A673 (cell line): ENCODE data around the gene GATC.

Experiments
- EZH2 ChIP-seq: fragments of 200-600 bp; sonication (generic); IDR thresholded peaks from 2 replicates; pipeline ENCODE4 v1.6.1; 2017; ENCODE audit warnings: borderline replicate concordance, low read depth, mild to moderate bottlenecking, mixed read lengths, antibody characterized with exemption, low read length; ENCODE audit not compliant: poor library complexity, severe bottlenecking
- TF ChIP-seq, protein P1 (sequence below): fragments of 300-800, 200-600 bp; sonication (generic); conservative IDR thresholded peaks from 2 replicates; pipeline ENCODE4 v1.5.1; 2017; ENCODE audit warnings: low read depth, mild to moderate bottlenecking, antibody characterized with exemption, low read length, moderate library complexity, mixed read lengths

DNA sequence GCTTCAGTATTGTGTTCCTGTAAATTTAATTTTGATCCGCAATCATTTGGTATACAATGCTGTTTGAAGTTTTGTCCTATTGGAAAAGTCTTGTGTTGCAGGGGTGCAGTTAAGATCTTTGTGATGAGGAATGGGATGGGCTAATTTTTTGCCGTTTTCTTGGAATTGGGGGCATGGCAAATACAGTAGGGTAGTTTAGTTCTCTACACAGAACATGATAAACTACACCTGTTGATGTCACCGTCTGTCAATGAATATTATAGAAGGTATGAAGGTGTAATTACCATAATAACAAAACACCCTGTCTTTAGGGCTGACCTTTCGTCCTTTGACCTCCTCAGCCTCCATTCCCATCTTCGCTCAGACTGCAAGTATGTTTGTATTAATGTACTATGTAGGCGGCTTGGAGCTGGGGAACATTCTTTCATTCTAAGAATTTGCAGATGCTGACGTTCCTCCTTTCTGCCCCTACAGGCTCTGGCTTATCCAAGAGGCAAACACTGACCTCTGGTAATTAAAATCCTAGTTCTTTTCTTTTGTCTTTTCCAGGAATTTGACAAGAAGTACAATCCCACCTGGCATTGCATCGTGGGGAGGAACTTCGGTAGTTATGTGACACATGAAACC lies 51.4 kb downstream of the GATC start:
- TF ChIP-seq, protein P1, sequence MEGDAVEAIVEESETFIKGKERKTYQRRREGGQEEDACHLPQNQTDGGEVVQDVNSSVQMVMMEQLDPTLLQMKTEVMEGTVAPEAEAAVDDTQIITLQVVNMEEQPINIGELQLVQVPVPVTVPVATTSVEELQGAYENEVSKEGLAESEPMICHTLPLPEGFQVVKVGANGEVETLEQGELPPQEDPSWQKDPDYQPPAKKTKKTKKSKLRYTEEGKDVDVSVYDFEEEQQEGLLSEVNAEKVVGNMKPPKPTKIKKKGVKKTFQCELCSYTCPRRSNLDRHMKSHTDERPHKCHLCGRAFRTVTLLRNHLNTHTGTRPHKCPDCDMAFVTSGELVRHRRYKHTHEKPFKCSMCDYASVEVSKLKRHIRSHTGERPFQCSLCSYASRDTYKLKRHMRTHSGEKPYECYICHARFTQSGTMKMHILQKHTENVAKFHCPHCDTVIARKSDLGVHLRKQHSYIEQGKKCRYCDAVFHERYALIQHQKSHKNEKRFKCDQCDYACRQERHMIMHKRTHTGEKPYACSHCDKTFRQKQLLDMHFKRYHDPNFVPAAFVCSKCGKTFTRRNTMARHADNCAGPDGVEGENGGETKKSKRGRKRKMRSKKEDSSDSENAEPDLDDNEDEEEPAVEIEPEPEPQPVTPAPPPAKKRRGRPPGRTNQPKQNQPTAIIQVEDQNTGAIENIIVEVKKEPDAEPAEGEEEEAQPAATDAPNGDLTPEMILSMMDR, result no peak
- TF ChIP-seq EZH2, result no peak
